Suprapubic skin (tissue), 4 donors: ENCODE results near the gene LPIN3.

Experiments
- CTCF ChIP-seq, 2 donors: fragments of 200-600 bp in 1 of 2; fragments of 450-650 bp in 1 of 2; sonication (generic) in 1 of 2; IDR thresholded peaks; one replicate each; pipeline ENCODE4 v1.5.1; 2016 to 2019; ENCODE audit warnings: antibody characterized with exemption in 2 of 2, mild to moderate bottlenecking in 1 of 2, moderate library complexity in 1 of 2
- EP300 ChIP-seq: sonication (generic); formaldehyde crosslinking; IDR thresholded peaks from one replicate; pipeline ENCODE4 v1.6.1; 2017; ENCODE audit warnings: antibody characterized with exemption
- POLR2A ChIP-seq, 2 donors: fragments of 450-650 bp; IDR thresholded peaks; one replicate each; pipeline ENCODE4 v1.6.1; 2017; ENCODE audit warnings: antibody characterized with exemption in 2 of 2, mild to moderate bottlenecking in 2 of 2, moderate library complexity in 2 of 2
- POLR2AphosphoS5 ChIP-seq, 3 donors: sonication (generic); formaldehyde crosslinking; IDR thresholded peaks; one replicate each; pipeline ENCODE4 v1.6.1; 2017; ENCODE audit warnings: antibody characterized with exemption in 3 of 3

GRCh38 chr20:41403604-41404003, 63.0 kb downstream of the LPIN3 start:
- TF ChIP-seq CTCF (IDR thresholded peaks at IDR 0.05) (no peak), POLR2AphosphoS5 (IDR thresholded peaks at IDR 0.05) (no peak), POLR2A (IDR thresholded peaks at IDR 0.05) (no peak), EP300 (no peak)
